GM23338 (cell line): ENCODE data around the gene CDC25B. TPM values are rescaled to one million over a fixed set of nuclear protein-coding genes. Genes with fewer than 3 reads are reported as not detected.
A peak's percentile ranks its signal among the peaks of the same experiment; 100 is the strongest.

Experiments
- ATAC-seq: fragments of 200-7000 bp; cut with Tn5 transposase; 3 replicates; pipeline ENCODE4 v1.9.1; 2020
- DNase-seq: peaks from one replicate; pipeline ENCODE4 v3.0.0-alpha.2; 2015; ENCODE audit warnings: low spot score
- H2AFZ ChIP-seq: fragments of 200-600 bp; sonication (generic); 2 replicates; pipeline ENCODE4 v1.8.0; 2016; ENCODE audit warnings: antibody characterized with exemption, mild to moderate bottlenecking, moderate library complexity
- H3F3A ChIP-seq: fragments of 200-600 bp; sonication (generic); replicated peaks from 2 replicates; pipeline ENCODE4 v1.8.0; 2017; ENCODE audit warnings: antibody characterized with exemption, mixed run types, low read depth
- H3K27ac ChIP-seq: fragments of 200-600 bp; sonication (generic); 2 replicates; pipeline ENCODE4 v1.6.1; 2016; ENCODE audit warnings: low read depth
- H3K27me3 ChIP-seq: fragments of 200-600 bp; sonication (generic); 2 replicates; pipeline ENCODE4 v1.8.0; 2016; ENCODE audit warnings: mild to moderate bottlenecking, mixed run types, moderate library complexity; ENCODE audit not compliant: insufficient read depth
- H3K36me3 ChIP-seq: fragments of 200-600 bp; sonication (generic); 2 replicates; pipeline ENCODE4 v1.8.0; 2016; ENCODE audit warnings: mild to moderate bottlenecking; ENCODE audit not compliant: insufficient read depth
- H3K4me1 ChIP-seq: fragments of 200-600 bp; sonication (generic); 2 replicates; pipeline ENCODE4 v1.8.0; 2016; ENCODE audit warnings: mild to moderate bottlenecking, moderate library complexity; ENCODE audit not compliant: insufficient read depth
- H3K4me2 ChIP-seq: fragments of 200-600 bp; sonication (generic); 2 replicates; pipeline ENCODE4 v1.7.1; 2017; ENCODE audit warnings: mixed run types
- H3K4me3 ChIP-seq: fragments of 200-600 bp; sonication (generic); 2 replicates; pipeline ENCODE4 v1.6.1; 2016; ENCODE audit warnings: mixed run types
- H3K79me2 ChIP-seq: fragments of 200-600 bp; sonication (generic); replicated peaks from 2 replicates; pipeline ENCODE4 v1.8.0; 2017; ENCODE audit warnings: mild to moderate bottlenecking; ENCODE audit not compliant: insufficient read depth
- H3K9me2 ChIP-seq: fragments of 200-600 bp; sonication (generic); 2 replicates; pipeline ENCODE4 v1.8.0; 2017; ENCODE audit not compliant: insufficient read depth
- H4K20me1 ChIP-seq: fragments of 200-600 bp; sonication (generic); replicated peaks from 2 replicates; pipeline ENCODE4 v1.8.0; 2017; ENCODE audit warnings: mild to moderate bottlenecking; ENCODE audit not compliant: insufficient read depth
- H3K27ac Mint-ChIP-seq: 2 replicates; pipeline ENCODE4 v1.8.0; 2020; ENCODE audit warnings: inconsistent platforms, mild to moderate bottlenecking, moderate library complexity, mixed read lengths
- H3K27me3 Mint-ChIP-seq: 3 replicates; pipeline ENCODE4 v1.8.0; 2022; ENCODE audit warnings: low read depth, mild to moderate bottlenecking, moderate library complexity, mixed read lengths, inconsistent platforms; ENCODE audit not compliant: insufficient read depth, poor library complexity
- H3K36me3 Mint-ChIP-seq: 3 replicates; pipeline ENCODE4 v1.8.0; 2021; ENCODE audit warnings: low read depth, mild to moderate bottlenecking, inconsistent platforms, moderate library complexity, mixed read lengths
- H3K4me1 Mint-ChIP-seq: 3 replicates; pipeline ENCODE4 v1.8.0; 2020; ENCODE audit warnings: mild to moderate bottlenecking, inconsistent platforms, mixed read lengths
- H3K4me3 Mint-ChIP-seq: 3 replicates; pipeline ENCODE4 v1.8.0; 2021; ENCODE audit warnings: moderate library complexity, mild to moderate bottlenecking, inconsistent platforms, mixed read lengths
- H3K9me3 Mint-ChIP-seq: 3 replicates; pipeline ENCODE4 v1.8.0; 2020; ENCODE audit warnings: moderate library complexity, mild to moderate bottlenecking, inconsistent platforms, mixed read lengths
- CREB1 ChIP-seq: fragments of 250-450 bp; sonication (Bioruptor Pico); IDR thresholded peaks from 2 replicates; pipeline ENCODE4 v1.5.0; 2020; ENCODE audit warnings: low read depth, mild to moderate bottlenecking, moderate library complexity
- CTCF ChIP-seq, 2 experiments: fragments of 200-600 bp in 1 of 2; sonication (generic) in 1 of 2; conservative IDR thresholded peaks; 2 replicates each; pipeline versions ENCODE4 v1.5.1 to v1.6.1; 2016 to 2017; ENCODE audit warnings: antibody characterized with exemption in 2 of 2, low read depth in 2 of 2, mild to moderate bottlenecking in 2 of 2, moderate library complexity in 1 of 2
- EZH2 ChIP-seq: fragments of 200-600 bp; sonication (generic); IDR thresholded peaks from one replicate; pipeline ENCODE4 v1.8.0; 2017; ENCODE audit warnings: antibody characterized with exemption, mild to moderate bottlenecking, low read depth; ENCODE audit not compliant: unreplicated experiment
- POLR2AphosphoS5 ChIP-seq: IDR thresholded peaks from 2 replicates; pipeline ENCODE4 v1.6.1; 2016; ENCODE audit warnings: antibody characterized with exemption, low read depth
- STAT1 ChIP-seq: IDR thresholded peaks from one replicate; pipeline ENCODE4 v1.6.1; 2016; ENCODE audit warnings: antibody characterized with exemption; ENCODE audit not compliant: unreplicated experiment
- ZNF462 ChIP-seq: fragments of 250-450 bp; sonication (Bioruptor Pico); IDR thresholded peaks from 2 replicates; pipeline ENCODE4 v1.5.0; 2020; ENCODE audit warnings: mild to moderate bottlenecking, moderate library complexity
- polyA plus RNA-seq: library from polyadenylated mRNA; unstranded; fragments of >200 nt; fragmentation: Nextera tagmentation; extraction: Ambion mirVana; gene quantifications from 2 replicates; pipeline ENCODE4 v1.2.1, GENCODE V29; 2016
- total RNA-seq: library from RNA; depleted of rRNA; stranded (reverse); fragments of >200 nt; shearing (Covaris generic); gene quantifications from 2 replicates; pipeline ENCODE4 v1.2.3, GENCODE V29; 2014
- TF ChIP-seq, protein P1 (sequence below): IDR thresholded peaks from 2 replicates; pipeline ENCODE4 v1.6.1; 2016; ENCODE audit warnings: antibody characterized with exemption
- TF ChIP-seq, protein P2 (sequence below): IDR thresholded peaks from one replicate; pipeline ENCODE4 v1.6.1; 2018; ENCODE audit warnings: antibody characterized with exemption; ENCODE audit not compliant: unreplicated experiment

Gene CDC25B
- total and polyA plus RNA-seq, 2 experiments from 2014 or later, result 10.5 to 33.0 TPM

- Histone ChIP-seq H3K36me3 (no peaks in the 10 kb centered on the region; the same call in 1 of the 2 replicates), H3K79me2 (peaks cover 18% of the 10 kb centered on the region; the same call in 1 of the 2 replicates), H3K9me2 (no peaks in the 10 kb centered on the region), H3K4me1 (peaks cover 13% of the 10 kb centered on the region), H3F3A (0 out of 2 replicates have a peak, but pooled peaks cover 4% of the 10 kb centered on the region), H4K20me1 (peaks cover 2% of the 10 kb centered on the region; the same call in 1 of the 2 replicates), H3K4me2 (peak within 1 kb of the TSS; percentile 95), H2AFZ (peak within 1 kb of the TSS; percentile 94), H3K27ac (no peak within 1 kb of the TSS), H3K27me3 (no peaks in the 10 kb centered on the region), H3K4me3 (peak within 1 kb of the TSS; percentile 95)
- no peaks in the 10 kb centered on the region; the same call in 2 of the 3 replicates for H3K36me3 Mint-ChIP-seq
- DNase-seq, result peak; percentile 99
- peak; percentile 93 for ATAC-seq
- peak within 1 kb of the TSS; percentile 81 for H3K27ac Mint-ChIP-seq
- no peaks in the 10 kb centered on the region for H3K9me3 Mint-ChIP-seq
- peak within 1 kb of the TSS; percentile 92 for H3K4me3 Mint-ChIP-seq
- peaks cover 16% of the 10 kb centered on the region for H3K4me1 Mint-ChIP-seq
- TF ChIP-seq CREB1 (peak; percentile 75; the same call in 1 of the 2 replicates), ZNF462 (CRISPR knock-in tag) (no peak), CTCF (conservative IDR thresholded peaks at IDR 0.05; ENCODE audit: low read depth in 2 of 2) (peak; percentile 29 to 32; a peak in 3 of 4 replicates), POLR2AphosphoS5 (peak; percentile 90), STAT1 (no peak), EZH2 (no peak)
- TF ChIP-seq, protein P1, sequence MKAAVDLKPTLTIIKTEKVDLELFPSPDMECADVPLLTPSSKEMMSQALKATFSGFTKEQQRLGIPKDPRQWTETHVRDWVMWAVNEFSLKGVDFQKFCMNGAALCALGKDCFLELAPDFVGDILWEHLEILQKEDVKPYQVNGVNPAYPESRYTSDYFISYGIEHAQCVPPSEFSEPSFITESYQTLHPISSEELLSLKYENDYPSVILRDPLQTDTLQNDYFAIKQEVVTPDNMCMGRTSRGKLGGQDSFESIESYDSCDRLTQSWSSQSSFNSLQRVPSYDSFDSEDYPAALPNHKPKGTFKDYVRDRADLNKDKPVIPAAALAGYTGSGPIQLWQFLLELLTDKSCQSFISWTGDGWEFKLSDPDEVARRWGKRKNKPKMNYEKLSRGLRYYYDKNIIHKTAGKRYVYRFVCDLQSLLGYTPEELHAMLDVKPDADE, result no peak
- TF ChIP-seq, protein P2, sequence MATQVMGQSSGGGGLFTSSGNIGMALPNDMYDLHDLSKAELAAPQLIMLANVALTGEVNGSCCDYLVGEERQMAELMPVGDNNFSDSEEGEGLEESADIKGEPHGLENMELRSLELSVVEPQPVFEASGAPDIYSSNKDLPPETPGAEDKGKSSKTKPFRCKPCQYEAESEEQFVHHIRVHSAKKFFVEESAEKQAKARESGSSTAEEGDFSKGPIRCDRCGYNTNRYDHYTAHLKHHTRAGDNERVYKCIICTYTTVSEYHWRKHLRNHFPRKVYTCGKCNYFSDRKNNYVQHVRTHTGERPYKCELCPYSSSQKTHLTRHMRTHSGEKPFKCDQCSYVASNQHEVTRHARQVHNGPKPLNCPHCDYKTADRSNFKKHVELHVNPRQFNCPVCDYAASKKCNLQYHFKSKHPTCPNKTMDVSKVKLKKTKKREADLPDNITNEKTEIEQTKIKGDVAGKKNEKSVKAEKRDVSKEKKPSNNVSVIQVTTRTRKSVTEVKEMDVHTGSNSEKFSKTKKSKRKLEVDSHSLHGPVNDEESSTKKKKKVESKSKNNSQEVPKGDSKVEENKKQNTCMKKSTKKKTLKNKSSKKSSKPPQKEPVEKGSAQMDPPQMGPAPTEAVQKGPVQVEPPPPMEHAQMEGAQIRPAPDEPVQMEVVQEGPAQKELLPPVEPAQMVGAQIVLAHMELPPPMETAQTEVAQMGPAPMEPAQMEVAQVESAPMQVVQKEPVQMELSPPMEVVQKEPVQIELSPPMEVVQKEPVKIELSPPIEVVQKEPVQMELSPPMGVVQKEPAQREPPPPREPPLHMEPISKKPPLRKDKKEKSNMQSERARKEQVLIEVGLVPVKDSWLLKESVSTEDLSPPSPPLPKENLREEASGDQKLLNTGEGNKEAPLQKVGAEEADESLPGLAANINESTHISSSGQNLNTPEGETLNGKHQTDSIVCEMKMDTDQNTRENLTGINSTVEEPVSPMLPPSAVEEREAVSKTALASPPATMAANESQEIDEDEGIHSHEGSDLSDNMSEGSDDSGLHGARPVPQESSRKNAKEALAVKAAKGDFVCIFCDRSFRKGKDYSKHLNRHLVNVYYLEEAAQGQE, result no peak
- H3K27me3 Mint-ChIP-seq, result peaks cover 12% of the 10 kb centered on the region
Measured at GRCh38 chr20:3767427-3768341, 28.4 kb upstream of the CDC25B start, which contains the start of gene ADISSP. Gene ADISSP, minus strand, starts transcription at chr20:3767753. Its CDS starts 7,653 bp downstream, at chr20:3760100.
